Stimulated activated CD8-positive, alpha-beta memory T cell treated with anti-CD3 and anti-CD28 coated beads, Interleukin-12 subunit alpha, Interleukin-12 subunit beta, amount 100 ng/mL, for 24 hours (primary cell): Measurements from ENCODE around the gene HMX3.

Experiments
- DNase-seq: peaks from one replicate; pipeline ENCODE4 v3.0.0-alpha.2; 2020; ENCODE audit errors: extremely low read depth

Gene HMX3

GRCh38 chr10:123135415-123136141 is at the start of gene HMX3:
Gene HMX3, plus strand, starts transcription at chr10:123135970. Its CDS starts 81 bp downstream, at chr10:123136051.
- no peak for DNase-seq

- no peak for DNase-seq
These were observed 49.5 kb upstream of the HMX3 start for GRCh38 chr10:123086281-123086680.

- no peak for DNase-seq
These were observed 48.4 kb upstream of the HMX3 start for GRCh38 chr10:123087348-123087747.

GRCh38 chr10:123087786-123088185 is 48.0 kb upstream of the HMX3 start:
- no peak for DNase-seq

- DNase-seq = no peak
These were observed 42.9 kb upstream of the HMX3 start for GRCh38 chr10:123092635-123093414.

- DNase-seq = no peak
These were observed 42.3 kb upstream of the HMX3 start for GRCh38 chr10:123093489-123093888.

GRCh38 chr10:123096452-123096851 is 39.3 kb upstream of the HMX3 start:
- no peak for DNase-seq

GRCh38 chr10:123097039-123097438 is 38.7 kb upstream of the HMX3 start:
- DNase-seq = no peak

GRCh38 chr10:123100030-123100762 is 35.6 kb upstream of the HMX3 start:
- no peak for DNase-seq

GRCh38 chr10:123101872-123102271 is 33.9 kb upstream of the HMX3 start:
- DNase-seq = no peak

GRCh38 chr10:123102673-123103072 is 33.1 kb upstream of the HMX3 start:
- no peak for DNase-seq

GRCh38 chr10:123103944-123104343 is 31.8 kb upstream of the HMX3 start:
- no peak for DNase-seq

GRCh38 chr10:123109466-123109865 is 26.3 kb upstream of the HMX3 start:
- no peak for DNase-seq

- no peak for DNase-seq
These were observed 17.9 kb upstream of the HMX3 start for GRCh38 chr10:123117644-123118417.

- no peak for DNase-seq
These were observed 16.7 kb upstream of the HMX3 start for GRCh38 chr10:123119081-123119480.

GRCh38 chr10:123126246-123126645 is 9.5 kb upstream of the HMX3 start:
- DNase-seq = no peak

GRCh38 chr10:123129618-123130271 is 6.0 kb upstream of the HMX3 start:
- DNase-seq = no peak

- peak; percentile 63 for DNase-seq
These were observed 2.9 kb upstream of the HMX3 start for GRCh38 chr10:123132576-123133477.

GRCh38 chr10:123133541-123134342 is 2.0 kb upstream of the HMX3 start:
- no peak for DNase-seq
